Caco-2 (cell line): ENCODE results near the gene SCFD1. TPM values are rescaled to one million over a fixed set of nuclear protein-coding genes. Genes with fewer than 3 reads are reported as not detected.
"Not testable (repeated sequence)": the region's sequence is repeated elsewhere in the genome, so short reads cannot be mapped to it uniquely, and the experiment has no call there.

ENCODE experiments used
- BruUV-seq: library from RNA; stranded (reverse); fragments of 400-500 nt; replicated peaks from 2 replicates; lab custom pipeline; 2021; lab: Mats Ljungman, UMichigan
- CTCF ChIA-PET: fragments of 300-600 bp; sonication (Branson Sonifier 250); formaldehyde crosslinking; loops from one replicate; lab custom pipeline; 2022; ENCODE audit warnings: antibody characterized with exemption; lab: Charles Lee
- POLR2A ChIA-PET: fragments of 300-600 bp; sonication (Branson Sonifier 250); formaldehyde crosslinking; loops from one replicate; lab custom pipeline; 2022; ENCODE audit warnings: antibody characterized with exemption; lab: Charles Lee
- DNase-seq, 2 experiments: peaks; one replicate each; pipeline versions ENCODE4 v3.0.0 to v3.0.0-alpha.2; 2020 to 2022
- H3K27me3 ChIP-seq: replicated peaks from 2 replicates; pipeline ENCODE4 v1.6.0; 2011; ENCODE audit warnings: low read length; ENCODE audit not compliant: control insufficient read depth, insufficient read depth
- H3K36me3 ChIP-seq: 2 replicates; pipeline ENCODE4 v1.5.1; 2011; ENCODE audit warnings: low read length; ENCODE audit not compliant: control insufficient read depth, insufficient read depth
- H3K4me1 ChIP-seq: fragments of 250-450 bp; sonication (Bioruptor Pico); 2 replicates; pipeline ENCODE4 v1.5.1; 2020; ENCODE audit warnings: mild to moderate bottlenecking
- H3K4me3 ChIP-seq: 2 replicates; pipeline ENCODE4 v1.5.1; 2011; ENCODE audit warnings: low read depth, mild to moderate bottlenecking, control low read depth, low read length
- H3K9me3 ChIP-seq: fragments of 250-450 bp; sonication (Bioruptor Pico); 2 replicates; pipeline ENCODE4 v1.5.1; 2020; ENCODE audit warnings: mild to moderate bottlenecking, moderate library complexity
- H3K27ac Mint-ChIP-seq: one replicate; pipeline ENCODE4 v1.8.0; 2022; ENCODE audit warnings: mixed read lengths; ENCODE audit not compliant: unreplicated experiment
- H3K27me3 Mint-ChIP-seq: one replicate; pipeline ENCODE4 v1.8.0; 2022; ENCODE audit warnings: mixed read lengths; ENCODE audit not compliant: insufficient read depth, unreplicated experiment
- H3K36me3 Mint-ChIP-seq: one replicate; pipeline ENCODE4 v1.8.0; 2022; ENCODE audit warnings: mild to moderate bottlenecking, mixed read lengths; ENCODE audit not compliant: insufficient read depth, unreplicated experiment
- H3K4me1 Mint-ChIP-seq: one replicate; pipeline ENCODE4 v1.8.0; 2022; ENCODE audit warnings: low read depth, mixed read lengths; ENCODE audit not compliant: unreplicated experiment
- H3K4me3 Mint-ChIP-seq: one replicate; pipeline ENCODE4 v1.8.0; 2022; ENCODE audit warnings: mild to moderate bottlenecking, moderate library complexity, mixed read lengths; ENCODE audit not compliant: unreplicated experiment
- H3K9me3 Mint-ChIP-seq: one replicate; pipeline ENCODE4 v1.8.0; 2022; ENCODE audit warnings: mixed read lengths; ENCODE audit not compliant: unreplicated experiment
- CTCF ChIP-seq, 2 experiments: fragments of 200-600 bp in 1 of 2; IDR thresholded peaks; 1 replicate in 1 of 2; 2 replicates in 1 of 2; pipeline versions ENCODE4 v1.5.1 to v1.8.0; 2011 to 2022; ENCODE audit warnings: antibody characterized with exemption in 1 of 2, control low read depth in 1 of 2, inconsistent platforms in 1 of 2, low read depth in 1 of 2, low read length in 1 of 2, mild to moderate bottlenecking in 1 of 2, moderate library complexity in 1 of 2; ENCODE audit not compliant: insufficient read depth in 1 of 2, severe bottlenecking in 1 of 2, unreplicated experiment in 1 of 2
- intact Hi-C: fragments of 100-400 bp; cut with micrococcal nuclease; formaldehyde crosslinking; loops from one replicate; pipeline ENCODE4 v1.10.0; 2022; ENCODE audit not compliant: unreplicated experiment
- total RNA-seq: library from RNA; stranded (reverse); gene quantifications from 2 replicates; pipeline ENCODE4 v1.2.3, GENCODE V29; 2022

The SCFD1 gene
- total RNA-seq, 1 experiment from 2014 or later, result 78.1 TPM

- DNase-seq, result no peak
- Mint-ChIP-seq H3K9me3 (no peaks in the 10 kb centered on the region), H3K27me3 (no peaks in the 10 kb centered on the region), H3K36me3 (peaks cover 24% of the 10 kb centered on the region), H3K4me3 (peak overlapping the region; percentile 31), H3K4me1 (peaks cover 13% of the 10 kb centered on the region), H3K27ac (peak overlapping the region; percentile 39)
- no peaks in the 10 kb centered on the region for H3K36me3 ChIP-seq
- no peak overlapping the region for H3K4me3 ChIP-seq
- ChIA-PET CTCF (no interaction called here), POLR2A (no interaction called here)
- H3K9me3 ChIP-seq, result no peaks in the 10 kb centered on the region
- no peaks in the 10 kb centered on the region for H3K4me1 ChIP-seq
- no peak for TF ChIP-seq CTCF (IDR thresholded peaks at IDR 0.05; ENCODE audit: insufficient read depth in 1 of 2, low read depth in 1 of 2, low read length in 1 of 2, severe bottlenecking in 1 of 2, unreplicated experiment in 1 of 2)
- intact Hi-C loops, result loop anchor here (10.0 kb wide), 1 partner anchor 249 kb away; no protein-coding TSS in a partner anchor
- H3K27me3 ChIP-seq, result no peaks in the 10 kb centered on the region
- BruUV-seq, result no TSS peak
Observed at GRCh38 chr14:30624132-30624423, 2.0 kb downstream of the SCFD1 start.

GRCh38 chr14:30625533-30625932, 3.4 kb downstream of the SCFD1 start:
- Histone ChIP-seq H3K9me3 (no peaks in the 10 kb centered on the region), H3K36me3 (no peaks in the 10 kb centered on the region), H3K4me3 (no peak overlapping the region), H3K4me1 (peaks cover 3% of the 10 kb centered on the region; the same call in 1 of the 2 replicates), H3K27me3 (no peaks in the 10 kb centered on the region)
- no peak overlapping the region for H3K4me3 Mint-ChIP-seq
- TF ChIP-seq CTCF (IDR thresholded peaks at IDR 0.05; ENCODE audit: insufficient read depth in 1 of 2, low read depth in 1 of 2, low read length in 1 of 2, severe bottlenecking in 1 of 2, unreplicated experiment in 1 of 2), result no peak
- no peak overlapping the region for H3K27ac Mint-ChIP-seq
- no peaks in the 10 kb centered on the region for H3K27me3 Mint-ChIP-seq
- H3K9me3 Mint-ChIP-seq, result no peaks in the 10 kb centered on the region
- peaks cover 24% of the 10 kb centered on the region for H3K36me3 Mint-ChIP-seq
- intact Hi-C loops, result loop anchor here (10.0 kb wide), 1 partner anchor 251 kb away; no protein-coding TSS in a partner anchor
- H3K4me1 Mint-ChIP-seq, result peaks cover 13% of the 10 kb centered on the region
- ChIA-PET CTCF (no interaction called here), POLR2A (no interaction called here)
- no TSS peak for BruUV-seq
- no peak for DNase-seq

- H3K4me3 Mint-ChIP-seq, POLR2A ChIA-PET, CTCF ChIA-PET, H3K27ac Mint-ChIP-seq, H3K36me3 ChIP-seq, H3K4me3 ChIP-seq, H3K27me3 ChIP-seq, H3K27me3 Mint-ChIP-seq, H3K4me1 ChIP-seq, H3K9me3 ChIP-seq, H3K4me1 Mint-ChIP-seq, DNase-seq, BruUV-seq, H3K9me3 Mint-ChIP-seq: not testable (repeated sequence)
- H3K36me3 Mint-ChIP-seq, result peaks cover 14% of the 10 kb centered on the region
- intact Hi-C loops, result loop anchor here (10.0 kb wide), 1 partner anchor 255 kb away; no protein-coding TSS in a partner anchor
Observed at GRCh38 chr14:30629432-30629831, 7.3 kb downstream of the SCFD1 start.

- BruUV-seq, result no TSS peak
- CTCF ChIA-PET, result no interaction called here
- H3K27me3 ChIP-seq, result no peaks in the 10 kb centered on the region
- Mint-ChIP-seq H3K4me1 (no peaks in the 10 kb centered on the region), H3K36me3 (peaks cover 16% of the 10 kb centered on the region), H3K4me3 (no peak overlapping the region), H3K27me3 (no peaks in the 10 kb centered on the region), H3K27ac (no peak overlapping the region), H3K9me3 (no peaks in the 10 kb centered on the region)
- H3K4me1 ChIP-seq, result peaks cover 3% of the 10 kb centered on the region; the same call in 1 of the 2 replicates
- H3K36me3 ChIP-seq, result no peaks in the 10 kb centered on the region
- no peak for DNase-seq
- intact Hi-C loops, result no loop called here
- POLR2A ChIA-PET, result no interaction called here
- no peaks in the 10 kb centered on the region for H3K9me3 ChIP-seq
- H3K4me3 ChIP-seq, result no peak overlapping the region
- TF ChIP-seq CTCF (IDR thresholded peaks at IDR 0.05; ENCODE audit: insufficient read depth in 1 of 2, low read depth in 1 of 2, low read length in 1 of 2, severe bottlenecking in 1 of 2, unreplicated experiment in 1 of 2), result no peak
Observed at GRCh38 chr14:30630248-30630647, 8.1 kb downstream of the SCFD1 start.
